Measurements from ENCODE around the gene CCDC192.

GRCh38 chr5:127813633-127814587, 110.7 kb downstream of the CCDC192 start:
- no peak for TF ChIP-seq EZH2phosphoT487 (IDR thresholded peaks at IDR 0.05)
- TF ChIP-seq CTCF (IDR thresholded peaks at IDR 0.05) = no peak
